Caco-2 (cell line): ENCODE data around the gene ITGA2B. TPM values are rescaled to one million over a fixed set of nuclear protein-coding genes. Genes with fewer than 3 reads are reported as not detected.

Source experiments
- BruUV-seq: library from RNA; stranded (reverse); fragments of 400-500 nt; replicated peaks from 2 replicates; lab custom pipeline; 2021; lab: Mats Ljungman, UMichigan
- CTCF ChIA-PET: fragments of 300-600 bp; sonication (Branson Sonifier 250); formaldehyde crosslinking; loops from one replicate; lab custom pipeline; 2022; ENCODE audit warnings: antibody characterized with exemption; lab: Charles Lee
- POLR2A ChIA-PET: fragments of 300-600 bp; sonication (Branson Sonifier 250); formaldehyde crosslinking; loops from one replicate; lab custom pipeline; 2022; ENCODE audit warnings: antibody characterized with exemption; lab: Charles Lee
- DNase-seq, 2 experiments: peaks; one replicate each; pipeline versions ENCODE4 v3.0.0 to v3.0.0-alpha.2; 2020 to 2022
- H3K27me3 ChIP-seq: replicated peaks from 2 replicates; pipeline ENCODE4 v1.6.0; 2011; ENCODE audit warnings: low read length; ENCODE audit not compliant: control insufficient read depth, insufficient read depth
- H3K36me3 ChIP-seq: 2 replicates; pipeline ENCODE4 v1.5.1; 2011; ENCODE audit warnings: low read length; ENCODE audit not compliant: control insufficient read depth, insufficient read depth
- H3K4me1 ChIP-seq: fragments of 250-450 bp; sonication (Bioruptor Pico); 2 replicates; pipeline ENCODE4 v1.5.1; 2020; ENCODE audit warnings: mild to moderate bottlenecking
- H3K4me3 ChIP-seq: 2 replicates; pipeline ENCODE4 v1.5.1; 2011; ENCODE audit warnings: low read depth, mild to moderate bottlenecking, control low read depth, low read length
- H3K9me3 ChIP-seq: fragments of 250-450 bp; sonication (Bioruptor Pico); 2 replicates; pipeline ENCODE4 v1.5.1; 2020; ENCODE audit warnings: mild to moderate bottlenecking, moderate library complexity
- H3K27ac Mint-ChIP-seq: one replicate; pipeline ENCODE4 v1.8.0; 2022; ENCODE audit warnings: mixed read lengths; ENCODE audit not compliant: unreplicated experiment
- H3K27me3 Mint-ChIP-seq: one replicate; pipeline ENCODE4 v1.8.0; 2022; ENCODE audit warnings: mixed read lengths; ENCODE audit not compliant: insufficient read depth, unreplicated experiment
- H3K36me3 Mint-ChIP-seq: one replicate; pipeline ENCODE4 v1.8.0; 2022; ENCODE audit warnings: mild to moderate bottlenecking, mixed read lengths; ENCODE audit not compliant: insufficient read depth, unreplicated experiment
- H3K4me1 Mint-ChIP-seq: one replicate; pipeline ENCODE4 v1.8.0; 2022; ENCODE audit warnings: low read depth, mixed read lengths; ENCODE audit not compliant: unreplicated experiment
- H3K4me3 Mint-ChIP-seq: one replicate; pipeline ENCODE4 v1.8.0; 2022; ENCODE audit warnings: mild to moderate bottlenecking, moderate library complexity, mixed read lengths; ENCODE audit not compliant: unreplicated experiment
- H3K9me3 Mint-ChIP-seq: one replicate; pipeline ENCODE4 v1.8.0; 2022; ENCODE audit warnings: mixed read lengths; ENCODE audit not compliant: unreplicated experiment
- CTCF ChIP-seq, 2 experiments: fragments of 200-600 bp in 1 of 2; IDR thresholded peaks; 1 replicate in 1 of 2; 2 replicates in 1 of 2; pipeline versions ENCODE4 v1.5.1 to v1.8.0; 2011 to 2022; ENCODE audit warnings: antibody characterized with exemption in 1 of 2, control low read depth in 1 of 2, inconsistent platforms in 1 of 2, low read depth in 1 of 2, low read length in 1 of 2, mild to moderate bottlenecking in 1 of 2, moderate library complexity in 1 of 2; ENCODE audit not compliant: insufficient read depth in 1 of 2, severe bottlenecking in 1 of 2, unreplicated experiment in 1 of 2
- intact Hi-C: fragments of 100-400 bp; cut with micrococcal nuclease; formaldehyde crosslinking; loops from one replicate; pipeline ENCODE4 v1.10.0; 2022; ENCODE audit not compliant: unreplicated experiment
- total RNA-seq: library from RNA; stranded (reverse); gene quantifications from 2 replicates; pipeline ENCODE4 v1.2.3, GENCODE V29; 2022

Gene ITGA2B
- total RNA-seq, 1 experiment from 2014 or later, result 6.9 TPM

- ChIA-PET POLR2A (no interaction called here), CTCF (interaction anchor here (1.1 to 1.3 kb wide), 3 partner anchors 20 to 167 kb away, joined by 3 to 11 read pairs (median 3); no protein-coding TSS in a partner anchor)
- BruUV-seq, result no TSS peak
- no peaks in the 10 kb centered on the region for H3K27me3 Mint-ChIP-seq
- TF ChIP-seq CTCF (IDR thresholded peaks at IDR 0.05; ENCODE audit: insufficient read depth in 1 of 2, low read depth in 1 of 2, low read length in 1 of 2, severe bottlenecking in 1 of 2, unreplicated experiment in 1 of 2), result no peak
- Histone ChIP-seq H3K36me3 (no peaks in the 10 kb centered on the region), H3K4me3 (no peak overlapping the region), H3K4me1 (peaks cover 6% of the 10 kb centered on the region; the same call in 1 of the 2 replicates), H3K27me3 (no peaks in the 10 kb centered on the region), H3K9me3 (no peaks in the 10 kb centered on the region)
- no peak overlapping the region for H3K27ac Mint-ChIP-seq
- H3K4me3 Mint-ChIP-seq, result no peak overlapping the region
- no peaks in the 10 kb centered on the region for H3K36me3 Mint-ChIP-seq
- intact Hi-C loops, result no loop called here
- DNase-seq, result no peak
- no peaks in the 10 kb centered on the region for H3K9me3 Mint-ChIP-seq
- peaks cover 11% of the 10 kb centered on the region for H3K4me1 Mint-ChIP-seq
Observed at GRCh38 chr17:44356241-44356640, 33.2 kb downstream of the ITGA2B start.

- no peaks in the 10 kb centered on the region for H3K36me3 Mint-ChIP-seq
- ChIA-PET POLR2A (no interaction called here), CTCF (interaction anchor here (1.3 kb wide), 1 partner anchor 168 kb away, joined by 3 read pairs; no protein-coding TSS in a partner anchor)
- DNase-seq, result no peak
- no peaks in the 10 kb centered on the region for H3K9me3 Mint-ChIP-seq
- Histone ChIP-seq H3K36me3 (peaks cover 2% of the 10 kb centered on the region; the same call in 1 of the 2 replicates), H3K4me1 (peaks cover under 1% of the 10 kb centered on the region; the same call in 1 of the 2 replicates), H3K9me3 (no peaks in the 10 kb centered on the region), H3K27me3 (no peaks in the 10 kb centered on the region), H3K4me3 (no peak overlapping the region)
- TF ChIP-seq CTCF (IDR thresholded peaks at IDR 0.05; ENCODE audit: insufficient read depth in 1 of 2, low read depth in 1 of 2, low read length in 1 of 2, severe bottlenecking in 1 of 2, unreplicated experiment in 1 of 2), result no peak
- H3K27ac Mint-ChIP-seq, result no peak overlapping the region
- no peak overlapping the region for H3K4me3 Mint-ChIP-seq
- H3K27me3 Mint-ChIP-seq, result no peaks in the 10 kb centered on the region
- H3K4me1 Mint-ChIP-seq, result peaks cover 5% of the 10 kb centered on the region
- intact Hi-C loops, result no loop called here
- BruUV-seq, result no TSS peak
Observed at GRCh38 chr17:44355642-44356099, 33.8 kb downstream of the ITGA2B start.

GRCh38 chr17:44354582-44355561 lies 34.6 kb downstream of the ITGA2B start:
- no peak for DNase-seq
- no peak overlapping the region for H3K4me3 ChIP-seq
- peaks cover 2% of the 10 kb centered on the region; the same call in 1 of the 2 replicates for H3K36me3 ChIP-seq
- TF ChIP-seq CTCF (IDR thresholded peaks at IDR 0.05; ENCODE audit: insufficient read depth in 1 of 2, low read depth in 1 of 2, low read length in 1 of 2, severe bottlenecking in 1 of 2, unreplicated experiment in 1 of 2), result no peak
- ChIA-PET POLR2A (no interaction called here), CTCF (interaction anchor here (0.6 kb wide), 1 partner anchor 65 kb away, joined by 8 read pairs; no protein-coding TSS in a partner anchor)
- H3K27ac Mint-ChIP-seq, result no peak overlapping the region
- no peak overlapping the region for H3K4me3 Mint-ChIP-seq
- H3K9me3 Mint-ChIP-seq, result no peaks in the 10 kb centered on the region
- H3K4me1 ChIP-seq, result no peaks in the 10 kb centered on the region
- no TSS peak for BruUV-seq
- H3K4me1 Mint-ChIP-seq, result no peaks in the 10 kb centered on the region
- no peaks in the 10 kb centered on the region for H3K27me3 ChIP-seq
- intact Hi-C loops, result no loop called here
- H3K27me3 Mint-ChIP-seq, result no peaks in the 10 kb centered on the region
- no peaks in the 10 kb centered on the region for H3K36me3 Mint-ChIP-seq
- no peaks in the 10 kb centered on the region for H3K9me3 ChIP-seq
